A549 treated with Mapracorat at 1 μM for 4 hours (cell line): Measurements from ENCODE around the gene VRK2. TPM values are rescaled to one million over a fixed set of nuclear protein-coding genes. Genes with fewer than 3 reads are reported as not detected.

Experiments used
- total RNA-seq: library from RNA; stranded (reverse); fragments of 200-300 nt; extraction: Qiagen RNA extraction; gene quantifications from 5 replicates; pipeline ENCODE4 v1.2.3, GENCODE V29; 2022

VRK2 gene
- total RNA-seq = 26.1 to 32.5 TPM (median 28.6 TPM) in 5 replicates

DNA sequence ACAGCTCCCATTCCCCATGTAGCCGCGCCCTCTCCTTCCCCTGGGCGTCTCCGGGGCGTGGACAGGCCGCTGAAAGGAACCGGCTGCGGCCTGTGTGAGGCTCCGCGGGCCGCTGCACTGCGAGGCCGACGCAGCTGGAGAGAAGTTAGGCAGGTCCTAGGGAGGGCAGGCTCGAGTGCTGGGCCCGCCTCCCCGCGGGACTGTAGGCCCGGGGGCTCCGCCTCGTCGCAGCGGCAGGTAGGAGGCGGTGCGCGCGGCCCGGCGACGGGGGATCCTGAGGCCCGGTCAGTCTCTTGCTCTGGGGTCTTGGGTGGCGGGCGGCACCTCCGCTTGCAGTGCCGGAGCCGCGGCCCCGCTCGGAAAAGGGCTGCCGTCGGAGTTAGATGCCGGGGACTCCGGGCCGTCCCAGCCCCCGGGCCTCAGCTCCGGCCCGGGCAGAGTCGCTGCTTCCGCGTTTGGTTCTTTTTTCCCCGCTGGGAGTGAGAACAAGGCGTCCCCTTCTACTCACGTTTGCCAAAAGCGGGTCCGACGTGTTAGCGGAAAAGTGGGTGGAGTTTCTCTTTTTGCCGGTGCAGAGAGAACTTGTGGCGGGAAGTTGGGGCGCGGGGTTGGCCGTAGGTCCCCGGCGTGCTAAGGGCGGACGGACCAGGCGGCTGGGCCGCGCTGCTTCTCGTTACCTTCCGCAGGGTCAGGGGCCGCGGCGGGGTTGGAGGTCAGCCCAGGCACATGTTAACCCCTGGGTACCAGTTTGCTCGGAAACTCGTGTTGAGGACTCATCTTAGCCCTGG lies at the start of gene VRK2:
Gene VRK2, plus strand, starts transcription at position 222 of the 788 bp plus-strand sequence. CDS start 2,026 bp downstream, outside the sequence.

Other genes with a start within 250 kb of the VRK2 start
- 21.9 to 29.3 TPM (median 25.2 TPM) in 5 replicates for gene FANCL, start 194.5 kb downstream of the VRK2 start, total RNA-seq